A204.1 (cell line): ENCODE data around the gene MACROD2.
"Not testable (repeated sequence)": the region's sequence is repeated elsewhere in the genome, so short reads cannot be mapped to it uniquely, and the experiment has no call there.

Experiments
- FAIRE-seq: peaks from 2 replicates; lab custom pipeline; 2012; peaks lifted over from hg19 to GRCh38; lab: Jason Lieb, UNC

Gene MACROD2

GRCh38 chr20:14412065-14412681, 416.9 kb downstream of the MACROD2 start:
- FAIRE-seq = no peak

GRCh38 chr20:14413835-14414234, 418.5 kb downstream of the MACROD2 start:
- FAIRE-seq = no peak

GRCh38 chr20:14414560-14414959, 419.2 kb downstream of the MACROD2 start:
- no peak for FAIRE-seq

DNA sequence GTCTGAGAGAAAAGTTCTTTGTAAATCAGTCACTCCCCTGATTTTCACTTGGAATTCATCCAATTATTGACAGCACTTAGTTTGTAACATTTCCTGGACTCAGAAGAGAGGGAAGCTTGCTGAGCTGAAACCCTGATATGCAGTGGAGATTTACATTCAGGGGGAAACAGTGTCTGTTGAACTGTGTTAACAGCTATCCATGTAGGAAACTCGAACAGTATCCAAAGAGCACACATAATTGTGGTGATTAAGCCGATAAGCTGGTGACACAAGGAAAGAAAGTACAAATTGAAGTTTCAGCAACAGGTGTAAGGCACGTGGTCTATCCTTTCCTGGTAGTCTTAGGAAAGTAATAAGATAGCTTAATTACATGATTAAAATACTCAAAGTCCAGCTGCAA, 420.2 kb downstream of the MACROD2 start:
- no peak for FAIRE-seq

- FAIRE-seq = no peak
These were observed 423.1 kb downstream of the MACROD2 start for GRCh38 chr20:14418376-14418775.

DNA sequence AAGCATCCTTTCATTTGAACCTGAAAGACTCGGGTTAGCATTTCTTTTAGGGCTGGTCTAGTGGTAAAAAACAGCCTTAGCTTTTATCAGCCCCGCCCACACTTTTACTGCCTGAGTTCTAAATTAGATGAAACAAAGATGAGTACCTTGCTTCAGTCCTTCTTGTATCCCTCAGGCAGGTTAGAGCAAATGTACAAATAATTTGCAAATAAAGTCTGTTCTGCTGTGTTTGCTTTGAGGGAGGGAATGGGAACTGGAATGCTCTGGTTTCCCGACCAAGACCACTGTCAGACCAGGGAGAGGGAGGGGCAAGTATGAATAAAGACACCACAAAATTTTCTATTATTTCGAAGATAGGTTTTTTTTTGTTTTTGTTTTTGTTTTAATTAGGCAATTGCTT, 427.6 kb downstream of the MACROD2 start:
- no peak for FAIRE-seq

DNA sequence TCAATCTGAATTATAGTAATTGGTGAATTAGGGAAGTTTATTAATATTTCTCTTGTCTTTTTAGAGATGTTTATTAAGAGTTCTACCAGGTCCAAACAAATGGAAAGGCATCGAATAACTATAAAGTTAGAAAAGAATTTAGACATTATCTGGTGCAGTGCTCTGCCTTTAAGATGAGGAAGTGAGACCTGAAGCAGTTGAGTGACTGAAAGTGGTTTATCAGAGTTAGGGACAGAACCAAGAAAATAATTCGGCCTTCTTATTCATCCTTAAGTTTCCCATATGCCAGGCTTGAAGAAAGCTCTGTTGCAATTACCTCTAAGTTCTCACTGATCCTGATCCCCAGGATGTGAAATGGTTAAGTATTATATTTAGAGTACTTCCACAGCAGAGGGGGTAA, 436.3 kb downstream of the MACROD2 start:
- FAIRE-seq = no peak

DNA sequence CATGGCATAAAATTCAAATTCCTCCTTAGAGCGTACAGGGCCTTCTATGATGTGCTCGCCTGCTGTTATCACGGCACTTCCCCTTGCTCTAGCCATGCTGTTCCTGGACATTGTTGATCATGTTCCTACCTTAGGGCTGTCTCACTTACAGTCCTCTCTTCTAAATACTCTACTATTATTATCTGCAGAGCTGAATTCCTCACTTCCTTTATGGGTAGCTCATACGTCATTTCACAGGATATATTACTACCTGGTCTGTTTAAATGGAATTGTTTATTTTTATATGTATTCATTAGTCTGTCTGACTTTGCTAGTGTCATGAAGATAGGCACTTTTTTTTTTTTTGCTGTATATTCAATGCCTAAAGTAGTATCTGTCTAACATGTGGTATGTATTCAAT, 436.8 kb downstream of the MACROD2 start:
- FAIRE-seq = no peak

DNA sequence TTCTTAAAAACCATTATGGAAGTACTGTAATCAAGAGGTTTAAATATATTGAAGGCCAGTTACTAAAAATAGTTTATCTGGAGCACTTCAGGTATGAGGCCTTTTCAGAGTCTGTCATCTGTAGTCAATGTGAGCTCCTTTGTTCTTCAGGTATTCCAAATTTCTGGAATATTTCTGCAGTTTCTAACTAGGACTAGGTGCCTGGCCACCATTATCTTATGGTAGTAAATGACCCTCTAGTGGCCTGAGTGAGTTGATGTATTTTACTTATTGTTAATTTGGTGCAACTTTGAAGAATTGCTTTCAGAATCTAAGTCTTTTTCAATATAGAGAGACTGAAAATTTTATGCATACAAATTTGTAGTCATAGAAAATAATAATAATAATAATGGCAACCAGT, 437.3 kb downstream of the MACROD2 start:
- FAIRE-seq = no peak

DNA sequence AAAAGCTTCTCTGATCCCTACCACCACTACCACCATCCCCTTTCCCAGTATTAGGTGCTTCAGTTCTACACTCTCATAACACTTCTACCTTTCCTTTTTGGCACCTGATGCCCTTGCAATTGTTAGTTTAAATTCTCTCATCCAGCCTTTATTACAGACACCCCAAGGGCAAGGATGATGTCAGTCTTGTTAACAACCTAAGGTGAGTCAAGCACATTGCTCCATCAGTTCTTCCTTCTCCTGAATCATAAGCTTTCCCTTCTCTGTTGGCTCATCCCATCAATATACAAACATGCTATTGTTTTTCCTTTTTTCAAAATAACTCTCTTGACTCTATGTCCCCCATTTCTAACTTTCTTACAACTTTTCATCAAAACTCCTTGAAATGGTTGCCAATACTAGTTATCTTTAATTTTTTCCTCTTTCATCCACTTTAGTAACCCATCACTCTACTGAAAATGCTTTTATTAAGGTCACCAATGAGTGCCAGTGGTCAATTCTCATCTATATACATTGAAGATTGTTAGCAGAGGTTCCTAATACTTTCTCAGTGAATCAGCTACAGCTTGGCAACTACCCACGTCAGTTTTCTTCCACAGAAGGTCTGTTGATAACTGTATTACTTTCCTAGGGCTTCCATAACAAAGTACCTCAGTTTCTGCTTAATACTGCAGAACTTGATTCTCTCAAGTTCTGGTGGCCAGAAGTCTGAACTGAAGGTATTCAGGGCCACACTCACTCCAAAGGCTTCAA, 439.2 kb downstream of the MACROD2 start:
- FAIRE-seq = no peak

DNA sequence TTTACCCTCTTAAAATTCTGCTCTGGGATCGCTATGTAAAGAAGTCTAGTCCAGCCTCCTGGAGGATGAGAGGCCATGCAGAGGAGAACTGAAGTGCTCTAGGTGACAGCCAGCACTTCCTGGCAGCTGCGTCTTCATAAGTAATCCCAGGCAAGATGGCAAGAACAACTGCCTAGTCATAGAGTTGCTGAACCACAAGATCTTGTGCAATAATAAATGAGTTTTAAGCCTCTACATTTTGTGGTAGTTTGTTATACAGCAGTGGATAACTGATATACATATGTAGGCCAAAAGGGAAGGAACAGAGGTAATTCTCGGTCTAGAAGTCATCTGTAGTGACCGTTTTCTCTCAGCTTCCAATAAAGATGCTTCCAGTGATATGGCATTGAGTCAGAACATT, 445.9 kb downstream of the MACROD2 start:
- no peak for FAIRE-seq

DNA sequence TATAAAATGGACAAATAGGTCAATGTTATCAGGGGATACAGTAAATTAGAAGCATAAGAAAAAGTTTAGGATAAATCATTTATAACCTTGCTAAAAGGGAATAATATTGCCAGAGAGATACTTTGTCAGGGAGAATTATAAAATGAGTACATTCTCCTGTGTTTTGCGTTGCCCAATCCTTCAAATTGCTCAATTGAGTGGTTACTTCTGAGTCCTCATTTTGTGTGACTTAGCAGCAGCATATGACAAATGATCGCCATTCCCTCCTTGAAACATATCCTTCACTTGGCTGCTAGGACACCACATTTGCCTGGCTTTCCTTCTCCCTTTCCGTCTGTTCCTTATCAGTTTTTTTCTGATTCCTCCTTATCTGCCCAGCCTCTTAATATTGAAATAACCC, 448.8 kb downstream of the MACROD2 start:
- FAIRE-seq = no peak

DNA sequence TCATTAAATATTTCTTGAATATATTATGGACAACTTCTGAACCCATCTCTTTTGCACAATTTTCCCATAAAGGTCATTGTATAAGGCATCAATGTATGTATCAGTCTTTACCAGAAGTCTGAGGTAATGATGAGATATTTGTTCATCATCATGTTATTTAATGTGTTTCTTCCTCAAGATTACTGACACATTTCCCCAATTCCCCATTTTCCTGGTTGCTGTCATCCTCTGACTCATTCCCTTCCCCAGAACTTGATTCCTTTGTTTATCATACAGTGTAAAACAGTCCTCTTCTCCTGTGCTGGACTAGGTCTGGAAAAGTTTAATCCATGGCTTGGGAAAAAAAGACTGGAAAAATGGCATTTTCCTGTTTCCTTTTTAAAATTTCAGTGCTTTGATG, 450.0 kb downstream of the MACROD2 start:
- FAIRE-seq = no peak

- no peak for FAIRE-seq
These were observed 450.6 kb downstream of the MACROD2 start for GRCh38 chr20:14445902-14446301.

DNA sequence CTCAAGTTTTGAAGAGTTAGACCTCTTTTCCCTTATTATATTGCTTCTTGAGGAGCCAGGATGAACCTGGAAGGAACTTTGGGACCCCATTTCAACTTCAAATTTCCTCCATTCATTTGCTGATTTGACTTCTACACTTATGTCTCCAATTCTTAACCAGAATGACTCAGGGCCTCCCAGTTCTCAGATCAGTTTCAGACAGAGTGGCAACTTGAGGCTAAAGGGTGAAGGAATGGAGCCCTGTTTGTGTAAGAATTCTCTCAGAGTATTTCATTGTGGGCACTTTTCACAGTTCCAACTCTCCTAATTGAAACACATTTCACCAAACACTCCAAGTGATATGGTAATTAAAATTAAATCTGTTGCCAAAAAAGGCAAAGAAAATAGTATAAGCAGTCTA, 451.1 kb downstream of the MACROD2 start:
- no peak for FAIRE-seq

- FAIRE-seq = no peak
These were observed 454.0 kb downstream of the MACROD2 start for GRCh38 chr20:14449323-14449722.

GRCh38 chr20:14450256-14450655, 454.9 kb downstream of the MACROD2 start:
- no peak for FAIRE-seq

GRCh38 chr20:14451458-14451857, 456.1 kb downstream of the MACROD2 start:
- no peak for FAIRE-seq

DNA sequence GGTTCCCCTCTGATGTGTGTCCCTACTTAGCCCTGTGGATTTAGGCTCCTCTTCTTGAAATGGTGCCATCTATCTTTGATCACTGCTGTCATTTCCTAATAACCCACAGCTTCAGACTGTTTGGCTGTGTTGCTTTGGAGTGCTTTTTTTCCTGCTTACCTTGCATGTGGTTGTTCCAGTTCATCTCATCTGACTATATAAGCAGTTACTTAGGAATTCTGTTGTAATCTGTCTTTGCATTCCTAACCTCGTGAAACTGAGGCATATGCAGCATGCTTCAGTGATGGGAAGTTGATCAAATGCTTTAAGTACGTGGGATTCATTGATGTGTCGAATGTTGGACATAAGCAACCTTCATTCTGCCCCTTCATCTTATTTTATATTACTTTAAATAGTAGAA, 457.9 kb downstream of the MACROD2 start:
- FAIRE-seq = no peak

GRCh38 chr20:14454296-14454695, 459.0 kb downstream of the MACROD2 start:
- no peak for FAIRE-seq

DNA sequence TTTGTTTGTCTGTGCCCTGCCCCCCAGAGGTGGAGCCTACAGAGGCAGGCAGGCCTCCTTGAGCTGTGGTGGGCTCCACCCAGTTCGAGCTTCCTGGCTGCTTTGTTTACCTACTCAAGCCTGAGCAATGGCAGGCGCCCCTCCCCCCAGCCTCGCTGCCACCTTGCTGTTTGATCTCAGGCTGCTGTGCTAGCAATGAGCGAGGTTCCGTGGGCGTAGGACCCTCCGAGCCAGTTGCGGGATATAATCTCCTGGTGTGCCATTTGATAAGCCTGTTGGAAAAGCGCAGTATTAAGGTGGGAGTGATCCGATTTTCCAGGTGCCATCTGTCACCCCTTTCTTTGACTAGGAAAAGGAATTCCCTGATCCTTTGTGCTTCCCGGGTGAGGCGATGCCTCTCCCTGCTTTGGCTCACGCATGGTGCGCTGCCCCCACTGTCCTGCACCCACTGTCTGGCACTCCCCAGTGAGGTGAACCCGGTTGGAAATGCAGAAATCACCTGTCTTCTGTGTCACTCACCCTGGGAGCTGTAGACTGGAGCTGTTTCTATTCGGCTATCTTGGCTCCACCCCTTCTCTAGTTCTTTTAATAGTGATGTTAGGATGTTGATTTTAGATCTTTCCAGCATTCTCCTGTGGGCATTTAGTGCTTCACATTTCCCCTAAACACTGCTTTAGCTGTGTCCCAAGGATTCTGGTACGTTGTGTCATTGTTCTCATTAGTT, 471.9 kb downstream of the MACROD2 start:
- FAIRE-seq = not testable (repeated sequence)

DNA sequence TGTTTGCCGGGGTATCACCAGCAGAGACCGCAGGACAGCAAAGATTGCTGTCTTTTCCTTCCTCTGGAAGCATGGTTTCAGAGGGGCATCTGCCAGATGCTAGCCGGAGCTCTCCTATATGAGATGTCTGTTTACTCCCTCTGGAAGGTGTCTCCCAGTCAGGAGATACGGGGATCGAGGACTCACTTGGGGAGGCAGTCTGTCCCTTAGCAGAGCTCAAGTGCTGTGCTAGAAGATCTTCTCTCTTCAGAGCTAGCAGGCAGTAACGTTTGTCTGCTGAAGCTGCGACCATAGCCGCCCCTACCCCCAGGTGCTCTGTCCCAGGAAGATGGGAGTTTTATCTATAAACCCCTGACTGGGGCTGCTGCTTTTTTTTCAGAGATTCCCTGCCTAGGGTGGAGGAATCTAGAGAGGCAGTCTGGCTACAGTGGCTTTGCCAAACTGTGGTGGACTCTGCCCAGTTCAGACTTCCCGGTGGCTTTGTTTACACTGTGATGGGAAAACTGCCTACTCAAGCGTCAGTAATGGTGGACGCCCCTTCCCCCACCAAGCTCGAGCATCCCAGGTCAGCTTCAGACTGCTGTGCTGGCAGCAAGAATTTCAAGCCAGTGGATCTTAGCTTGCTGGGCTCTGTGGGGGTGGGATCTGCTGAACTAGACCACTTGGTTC, 475.0 kb downstream of the MACROD2 start:
- FAIRE-seq = no peak
